NT2/D1 (cell line): ENCODE measurements around the gene CRLF3.
"Not testable (repeated sequence)": the region's sequence is repeated elsewhere in the genome, so short reads cannot be mapped to it uniquely, and the experiment has no call there.

Source experiments
- SUZ12 ChIP-seq: IDR thresholded peaks from 2 replicates; pipeline ENCODE4 v1.6.1; 2011; ENCODE audit not compliant: insufficient read length, insufficient read depth; ENCODE audit errors: extremely low read depth
- YY1 ChIP-seq: IDR thresholded peaks from 2 replicates; pipeline ENCODE4 v1.6.1; 2011; ENCODE audit not compliant: insufficient read length, insufficient read depth
- ZNF274 ChIP-seq: IDR thresholded peaks from 2 replicates; pipeline ENCODE4 v1.6.1; 2011; ENCODE audit warnings: mild to moderate bottlenecking, low read depth, low read length

DNA sequence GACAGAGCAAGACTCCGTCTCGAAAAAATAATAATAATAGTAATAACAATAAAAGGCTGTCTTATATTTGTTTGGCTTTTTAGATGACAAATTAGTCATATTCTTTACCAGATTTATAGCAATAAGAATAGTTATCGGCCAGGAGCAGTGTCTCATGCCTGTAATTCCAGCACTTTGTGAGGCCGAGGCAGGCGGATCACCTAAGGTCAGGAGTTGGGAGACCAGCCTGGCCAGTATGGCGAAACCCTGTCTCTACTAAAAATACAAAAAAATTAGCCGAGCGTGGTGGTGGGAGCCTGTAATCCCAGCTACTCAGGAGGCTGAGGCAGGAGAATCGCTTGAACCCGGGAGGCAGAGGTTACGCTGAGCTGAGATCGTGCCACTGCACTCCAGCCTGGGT lies 10.3 kb downstream of the CRLF3 start:
- not testable (repeated sequence) for TF ChIP-seq ZNF274, YY1, SUZ12
